Hepatocyte (in vitro differentiated cells): Measurements from ENCODE around the gene SATB1.

Source experiments
- EZH2 ChIP-seq: fragments of 200-600 bp; sonication (generic); IDR thresholded peaks from 2 replicates; pipeline ENCODE4 v1.6.1; 2016; ENCODE audit warnings: antibody characterized with exemption, mild to moderate bottlenecking, borderline replicate concordance
- EZH2phosphoT487 ChIP-seq: fragments of 200-600 bp; sonication (generic); IDR thresholded peaks from one replicate; pipeline ENCODE4 v1.6.1; 2018; ENCODE audit warnings: antibody characterized with exemption, mild to moderate bottlenecking, low read depth, moderate library complexity; ENCODE audit not compliant: unreplicated experiment, severe bottlenecking
- TF ChIP-seq, protein P1 (sequence below): fragments of 200-600 bp; sonication (generic); IDR thresholded peaks from 2 replicates; pipeline ENCODE4 v1.5.1; 2016; ENCODE audit warnings: antibody characterized with exemption, mild to moderate bottlenecking; ENCODE audit not compliant: poor library complexity

DNA sequence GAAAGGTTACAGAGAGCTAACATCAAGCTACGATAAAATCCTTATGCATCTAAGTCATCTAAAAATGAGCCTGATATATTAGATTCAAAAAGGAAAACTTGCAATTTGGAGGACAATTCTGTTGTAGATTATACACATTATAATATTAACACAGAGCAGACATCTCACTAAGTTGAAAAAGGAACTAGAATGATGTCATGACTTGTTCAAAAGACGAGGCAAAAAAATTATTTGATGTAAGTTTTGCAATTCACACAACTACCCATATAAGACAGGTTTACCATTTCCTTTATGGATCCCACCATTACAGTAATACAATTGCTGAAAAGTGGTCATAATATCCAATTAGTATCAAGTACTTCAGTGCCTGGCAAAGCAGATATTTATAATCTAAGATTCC is 15.9 kb downstream of the SATB1 start:
- TF ChIP-seq EZH2phosphoT487 (no peak), EZH2 (no peak)
- TF ChIP-seq, protein P1, sequence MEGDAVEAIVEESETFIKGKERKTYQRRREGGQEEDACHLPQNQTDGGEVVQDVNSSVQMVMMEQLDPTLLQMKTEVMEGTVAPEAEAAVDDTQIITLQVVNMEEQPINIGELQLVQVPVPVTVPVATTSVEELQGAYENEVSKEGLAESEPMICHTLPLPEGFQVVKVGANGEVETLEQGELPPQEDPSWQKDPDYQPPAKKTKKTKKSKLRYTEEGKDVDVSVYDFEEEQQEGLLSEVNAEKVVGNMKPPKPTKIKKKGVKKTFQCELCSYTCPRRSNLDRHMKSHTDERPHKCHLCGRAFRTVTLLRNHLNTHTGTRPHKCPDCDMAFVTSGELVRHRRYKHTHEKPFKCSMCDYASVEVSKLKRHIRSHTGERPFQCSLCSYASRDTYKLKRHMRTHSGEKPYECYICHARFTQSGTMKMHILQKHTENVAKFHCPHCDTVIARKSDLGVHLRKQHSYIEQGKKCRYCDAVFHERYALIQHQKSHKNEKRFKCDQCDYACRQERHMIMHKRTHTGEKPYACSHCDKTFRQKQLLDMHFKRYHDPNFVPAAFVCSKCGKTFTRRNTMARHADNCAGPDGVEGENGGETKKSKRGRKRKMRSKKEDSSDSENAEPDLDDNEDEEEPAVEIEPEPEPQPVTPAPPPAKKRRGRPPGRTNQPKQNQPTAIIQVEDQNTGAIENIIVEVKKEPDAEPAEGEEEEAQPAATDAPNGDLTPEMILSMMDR: no peak
